Lower leg skin (tissue), 3 donors: ENCODE data around the gene TP53BP2.

Experiments
- CTCF ChIP-seq, 3 donors: fragments of 450-650 bp; IDR thresholded peaks; one replicate each; pipeline ENCODE4 v1.5.1; 2016; ENCODE audit warnings: antibody characterized with exemption in 3 of 3, mild to moderate bottlenecking in 3 of 3, moderate library complexity in 2 of 3
- POLR2A ChIP-seq, 2 donors: fragments of 450-650 bp; IDR thresholded peaks; one replicate each; pipeline ENCODE4 v1.6.1; 2016 to 2017; ENCODE audit warnings: antibody characterized with exemption in 2 of 2, mild to moderate bottlenecking in 1 of 2, moderate library complexity in 1 of 2

GRCh38 chr1:223810586-223810985 lies 35.2 kb downstream of the TP53BP2 start:
- TF ChIP-seq POLR2A (IDR thresholded peaks at IDR 0.05) (no peak), CTCF (IDR thresholded peaks at IDR 0.05) (no peak)
